GM18520 (cell line): ENCODE measurements around the gene ETFB.
A peak's percentile ranks its signal among the peaks of the same experiment; 100 is the strongest.
"Not testable (repeated sequence)": the region's sequence is repeated elsewhere in the genome, so short reads cannot be mapped to it uniquely, and the experiment has no call there.

ENCODE experiments used
- ATAC-seq: cut with Tn5 transposase; IDR thresholded peaks from one replicate; pipeline ENCODE4 v1.9.1; 2021; ENCODE audit not compliant: unreplicated experiment

ETFB gene

GRCh38 chr19:51365965-51366388 is at the start of gene ETFB:
TSS of gene ETFB (minus strand) at chr19:51366388. CDS start at chr19:51366326, 62 bp downstream.
- ATAC-seq = no peak

- no peak for ATAC-seq
These were observed 49.0 kb upstream of the ETFB start for GRCh38 chr19:51415187-51415586.

- ATAC-seq = no peak
These were observed 45.0 kb upstream of the ETFB start for GRCh38 chr19:51410950-51411748.

GRCh38 chr19:51407511-51408131 is 41.4 kb upstream of the ETFB start:
- no peak for ATAC-seq

- no peak for ATAC-seq
These were observed 35.9 kb upstream of the ETFB start for GRCh38 chr19:51402117-51402516.

GRCh38 chr19:51399936-51400335 is 33.7 kb upstream of the ETFB start:
- ATAC-seq = not testable (repeated sequence)

- ATAC-seq = no peak
These were observed 33.0 kb upstream of the ETFB start for GRCh38 chr19:51399231-51399630.

GRCh38 chr19:51398096-51398704 is 32.0 kb upstream of the ETFB start:
- no peak for ATAC-seq

GRCh38 chr19:51397453-51397852 is 31.3 kb upstream of the ETFB start:
- not testable (repeated sequence) for ATAC-seq

- ATAC-seq = no peak
These were observed 30.0 kb upstream of the ETFB start for GRCh38 chr19:51396175-51396574.

- ATAC-seq = peak; percentile 82
These were observed 28.1 kb upstream of the ETFB start for GRCh38 chr19:51394050-51394836.

GRCh38 chr19:51392701-51393100 is 26.5 kb upstream of the ETFB start:
- no peak for ATAC-seq

GRCh38 chr19:51391073-51391611 is 25.0 kb upstream of the ETFB start:
- no peak for ATAC-seq

- ATAC-seq = no peak
These were observed 23.0 kb upstream of the ETFB start for GRCh38 chr19:51389143-51389542.

GRCh38 chr19:51387924-51388389 is 21.8 kb upstream of the ETFB start, which contains the start of gene LIM2:
TSS of gene LIM2 (minus strand) at chr19:51387974. CDS start at chr19:51387443, 531 bp downstream.
- ATAC-seq = no peak

- no peak for ATAC-seq
These were observed 20.8 kb upstream of the ETFB start for GRCh38 chr19:51386882-51387520.

GRCh38 chr19:51382004-51382403 is 15.8 kb upstream of the ETFB start:
- ATAC-seq = no peak

GRCh38 chr19:51380379-51380778 is 14.2 kb upstream of the ETFB start:
- ATAC-seq = no peak

- ATAC-seq = no peak
These were observed 11.2 kb upstream of the ETFB start for GRCh38 chr19:51377422-51377821.

- ATAC-seq = no peak
These were observed 9.5 kb upstream of the ETFB start for GRCh38 chr19:51375504-51376221.
